ENCODE measurements around the gene EFHC1. TPM values are rescaled to one million over a fixed set of nuclear protein-coding genes. Genes with fewer than 3 reads are reported as not detected.

EFHC1 gene
- total RNA-seq, 1 donor from 2014 or later = 43.7 TPM

DNA sequence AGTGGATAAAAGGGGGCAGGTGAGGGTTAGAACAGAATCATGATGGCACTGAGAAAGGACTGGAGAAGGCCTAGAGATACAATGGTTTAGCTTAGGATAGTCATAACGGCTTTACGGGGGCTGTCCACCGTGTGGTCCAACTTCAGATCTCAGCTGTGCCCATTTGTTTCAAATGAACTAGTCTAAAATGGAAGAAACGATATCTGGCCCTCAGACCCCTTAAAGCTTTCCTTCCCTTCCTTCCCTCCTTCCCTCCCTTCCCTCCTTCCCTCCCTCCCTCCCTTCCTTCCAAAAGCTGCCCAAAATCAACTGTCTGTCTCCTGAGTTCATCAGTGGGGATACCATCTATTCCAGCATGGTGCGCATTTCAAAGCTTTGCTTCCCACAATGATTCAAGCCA is 128.9 kb downstream of the EFHC1 start:
- H3K27me3 Mint-ChIP-seq (ENCODE audit: low read depth) = no peaks in the 10 kb centered on the region
- H3K4me3 Mint-ChIP-seq = no peak overlapping the region
- H3K4me1 Mint-ChIP-seq = peaks cover 75% of the 10 kb centered on the region
- H3K36me3 Mint-ChIP-seq (ENCODE audit: low read depth) = no peaks in the 10 kb centered on the region
- H3K27ac Mint-ChIP-seq (ENCODE audit: unreplicated experiment) = no peak overlapping the region
- TF ChIP-seq CTCF (conservative IDR thresholded peaks at IDR 0.05) = no peak
- DNase-seq (ENCODE audit: low read depth, low spot score) = no peak
- H3K9me3 Mint-ChIP-seq = no peaks in the 10 kb centered on the region

DNA sequence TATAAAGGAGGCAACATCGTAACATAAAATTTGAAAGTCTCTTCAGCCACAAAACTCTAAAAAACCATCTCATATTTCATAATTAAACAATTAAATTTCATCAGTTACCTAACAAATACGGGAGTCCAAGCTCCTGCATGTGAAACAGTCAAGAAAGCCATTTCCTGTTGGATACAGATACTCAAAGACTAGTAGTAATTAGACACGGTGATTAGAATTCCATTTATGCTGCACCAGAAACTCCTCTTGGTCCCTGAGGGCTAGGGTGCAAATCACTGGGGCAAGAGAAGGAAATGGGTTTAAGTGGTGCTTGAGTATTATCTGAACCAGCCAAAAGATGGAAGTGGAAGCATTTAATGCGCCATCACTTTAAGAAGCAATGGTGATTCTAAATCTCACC is 129.3 kb downstream of the EFHC1 start:
- no peak for DNase-seq (ENCODE audit: low read depth, low spot score)
- no peak for TF ChIP-seq CTCF (conservative IDR thresholded peaks at IDR 0.05)
- Mint-ChIP-seq H3K27me3 (ENCODE audit: low read depth) (no peaks in the 10 kb centered on the region), H3K36me3 (ENCODE audit: low read depth) (no peaks in the 10 kb centered on the region), H3K4me3 (no peak overlapping the region), H3K4me1 (peaks cover 71% of the 10 kb centered on the region), H3K27ac (ENCODE audit: unreplicated experiment) (no peak overlapping the region), H3K9me3 (no peaks in the 10 kb centered on the region)

DNA sequence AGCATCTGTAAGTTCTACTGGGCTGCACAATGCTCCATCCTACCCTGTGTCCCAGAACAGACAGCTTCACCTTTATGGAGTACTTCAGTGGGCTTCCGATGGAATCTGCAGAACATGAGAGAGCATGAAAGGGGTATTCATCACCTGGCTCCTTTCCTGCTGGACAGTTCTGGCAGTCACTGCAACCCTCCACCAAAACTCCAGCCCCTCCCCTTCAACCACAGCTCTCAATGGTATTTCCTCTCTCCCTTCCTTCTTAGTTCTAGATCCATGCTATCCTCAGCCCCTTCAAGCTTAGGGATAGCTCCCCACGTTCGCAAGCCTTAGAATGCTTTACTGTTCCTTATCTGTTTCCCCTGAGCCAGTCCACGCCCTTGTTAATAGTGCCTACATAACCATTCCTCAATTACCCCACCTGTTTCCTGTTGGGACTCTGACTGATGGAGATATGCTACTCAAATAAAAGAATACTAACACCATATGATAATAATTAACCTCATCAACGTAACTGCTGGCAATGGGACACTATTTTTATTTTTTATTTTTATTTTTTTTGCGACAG is 130.0 kb downstream of the EFHC1 start:
- H3K27me3 Mint-ChIP-seq (ENCODE audit: low read depth) = no peaks in the 10 kb centered on the region
- TF ChIP-seq CTCF (conservative IDR thresholded peaks at IDR 0.05) = no peak
- no peaks in the 10 kb centered on the region for H3K36me3 Mint-ChIP-seq (ENCODE audit: low read depth)
- no peaks in the 10 kb centered on the region for H3K9me3 Mint-ChIP-seq
- no peak overlapping the region for H3K27ac Mint-ChIP-seq (ENCODE audit: unreplicated experiment)
- no peak for DNase-seq (ENCODE audit: low read depth, low spot score)
- H3K4me1 Mint-ChIP-seq = peaks cover 67% of the 10 kb centered on the region
- no peak overlapping the region for H3K4me3 Mint-ChIP-seq

DNA sequence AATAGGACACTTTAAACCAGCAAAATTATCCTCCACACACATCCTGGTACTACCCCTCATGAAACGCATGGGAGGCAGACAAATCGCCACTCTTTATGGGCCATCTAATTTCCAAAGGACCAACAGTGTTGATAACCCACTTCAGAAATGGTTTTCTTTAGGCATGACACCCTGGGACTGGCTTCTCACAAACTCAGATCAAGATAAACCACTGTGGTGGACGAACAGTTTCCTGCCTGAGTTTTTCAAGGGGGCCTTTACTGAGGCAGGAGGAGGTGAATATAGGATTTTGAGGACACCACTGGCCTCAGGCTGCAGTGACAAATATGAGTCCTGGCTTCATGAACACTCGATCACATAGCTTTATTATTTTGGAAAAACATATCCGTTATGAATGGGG is 130.7 kb downstream of the EFHC1 start:
- H3K4me1 Mint-ChIP-seq = peaks cover 69% of the 10 kb centered on the region
- H3K9me3 Mint-ChIP-seq = no peaks in the 10 kb centered on the region
- no peak for DNase-seq (ENCODE audit: low read depth, low spot score)
- no peaks in the 10 kb centered on the region for H3K27me3 Mint-ChIP-seq (ENCODE audit: low read depth)
- H3K4me3 Mint-ChIP-seq = peak overlapping the region; percentile 79
- TF ChIP-seq CTCF (conservative IDR thresholded peaks at IDR 0.05) = no peak
- peak overlapping the region; percentile 92 for H3K27ac Mint-ChIP-seq (ENCODE audit: unreplicated experiment)
- H3K36me3 Mint-ChIP-seq (ENCODE audit: low read depth) = no peaks in the 10 kb centered on the region

- TF ChIP-seq CTCF (conservative IDR thresholded peaks at IDR 0.05) = no peak
- H3K4me1 Mint-ChIP-seq = peaks cover 66% of the 10 kb centered on the region
- H3K27me3 Mint-ChIP-seq (ENCODE audit: low read depth) = no peaks in the 10 kb centered on the region
- peak; percentile 26 for DNase-seq (ENCODE audit: low read depth, low spot score)
- H3K27ac Mint-ChIP-seq (ENCODE audit: unreplicated experiment) = peak overlapping the region; percentile 92
- H3K9me3 Mint-ChIP-seq = no peaks in the 10 kb centered on the region
- no peaks in the 10 kb centered on the region for H3K36me3 Mint-ChIP-seq (ENCODE audit: low read depth)
- peak overlapping the region; percentile 79 for H3K4me3 Mint-ChIP-seq
Observed at GRCh38 chr6:52551483-52552277, 131.5 kb downstream of the EFHC1 start.
